Testis (tissue), 3 donors: ENCODE results near the gene POMT2. TPM values are rescaled to one million over a fixed set of nuclear protein-coding genes. Genes with fewer than 3 reads are reported as not detected.

Experiments used
- DNase-seq: peaks from one replicate; pipeline ENCODE4 v3.0.0-alpha.2; 2019
- H3K27ac ChIP-seq, 2 donors: fragments of 200-600 bp; sonication (generic); one replicate each; pipeline ENCODE4 v1.5.1; 2019
- H3K27me3 ChIP-seq: fragments of 200-600 bp; sonication (generic); one replicate; pipeline ENCODE4 v1.5.1; 2019
- H3K36me3 ChIP-seq: fragments of 200-600 bp; sonication (generic); one replicate; pipeline ENCODE4 v1.5.1; 2017; ENCODE audit warnings: low read depth; ENCODE audit errors: missing control alignments
- H3K4me1 ChIP-seq: fragments of 200-600 bp; sonication (generic); one replicate; pipeline ENCODE4 v1.5.1; 2019
- H3K4me3 ChIP-seq, 2 donors: fragments of 200-600 bp; sonication (generic); one replicate each; pipeline ENCODE4 v1.5.1; 2017 to 2019
- H3K9me3 ChIP-seq: fragments of 200-600 bp; sonication (generic); one replicate; pipeline ENCODE4 v1.5.1; 2017
- CTCF ChIP-seq, 3 experiments: fragments of 450-650 bp in 2 of 3; fragments of 200-600 bp in 1 of 3; sonication (generic) in 1 of 3; IDR thresholded peaks; one replicate each; pipeline ENCODE4 v1.5.1; 2016 to 2019; ENCODE audit warnings: antibody characterized with exemption in 3 of 3, mild to moderate bottlenecking in 2 of 3, moderate library complexity in 1 of 3
- POLR2A ChIP-seq: fragments of 450-650 bp; IDR thresholded peaks from one replicate; pipeline ENCODE4 v1.6.1; 2017; ENCODE audit warnings: antibody characterized with exemption, mild to moderate bottlenecking, moderate library complexity
- WGBS, 2 donors: methylation state at CpG; one replicate each; pipeline ENCODE4 v1.1.5; 2018; 5-methylcytosine and 5-hydroxymethylcytosine counted together
- intact Hi-C: fragments of 100-400 bp; cut with DNase I; formaldehyde crosslinking; loops from one replicate; pipeline ENCODE4 v1.15.1; 2023; ENCODE audit warnings: low total_unique reads
- polyA plus RNA-seq: library from polyadenylated mRNA; stranded (reverse); fragments of 350-450 nt; fragmentation: Illumina TruSeq; extraction: RNeasy Lipid Tissue Mini Kit (QIAGEN cat#74804); gene quantifications from one replicate; pipeline ENCODE4 v1.2.3, GENCODE V29; 2014; ENCODE audit warnings: low read depth, low replicate concordance; ENCODE audit not compliant: insufficient read depth
- total RNA-seq, 2 donors: library from RNA; depleted of rRNA; stranded (reverse); fragments of >200 nt; gene quantifications; one replicate each; pipeline ENCODE4 v1.2.3, GENCODE V29; 2016

POMT2 gene
- total and polyA plus RNA-seq, 3 donors from 2014 or later, result 108 to 162 (median 127) TPM

DNA sequence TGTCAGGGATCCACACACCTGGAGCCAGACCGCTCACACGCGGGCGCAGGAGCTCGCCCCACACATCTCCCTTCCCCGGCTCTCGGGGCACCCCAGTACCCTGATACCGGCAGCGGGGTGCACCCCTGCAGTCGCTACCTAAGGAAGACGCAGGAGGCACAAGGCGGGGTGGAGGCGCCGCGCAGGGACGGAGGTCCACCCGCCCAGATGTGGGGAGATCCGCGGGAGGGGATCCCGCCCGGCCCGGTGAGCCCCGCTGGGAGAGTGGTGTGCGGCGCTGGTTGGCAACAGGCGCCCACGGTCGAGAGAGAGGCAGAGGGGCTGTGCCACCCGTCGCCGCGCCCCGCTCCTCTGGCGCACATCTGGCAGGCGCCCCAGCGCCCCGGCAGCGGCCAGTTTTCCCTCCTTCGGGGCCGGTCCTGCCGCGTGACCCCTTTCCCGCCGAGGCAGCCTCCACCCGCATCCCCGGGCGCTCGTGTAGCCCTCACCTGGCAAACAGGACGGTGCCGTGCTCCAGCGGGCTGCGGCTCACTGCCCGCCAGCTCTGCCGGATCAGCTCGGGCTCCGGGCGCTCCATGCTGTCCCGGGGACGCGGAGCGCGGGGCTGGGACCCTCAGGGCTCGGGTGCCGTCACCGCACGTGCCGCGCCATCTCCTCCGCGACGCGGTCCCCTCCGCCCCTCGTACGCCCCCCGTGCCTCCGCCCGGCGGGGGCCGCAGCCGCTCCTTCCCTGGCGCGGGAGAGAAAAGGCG, 50.1 kb downstream of the POMT2 start:
- TF ChIP-seq POLR2A (no peak), CTCF (IDR thresholded peaks at IDR 0.05) (no peak)
- intact Hi-C loops, result no loop called here
- Histone ChIP-seq H3K4me1 (no peaks in the 10 kb centered on the region), H3K9me3 (no peaks in the 10 kb centered on the region), H3K4me3 (peak overlapping the region; percentile 15 to 35), H3K27me3 (no peaks in the 10 kb centered on the region), H3K27ac (no peak overlapping the region), H3K36me3 (no peaks in the 10 kb centered on the region)
- 0% methylated on average over 21 of the region's 84 CpGs; no CpG with 5 or more reads in 1 of the 2 donors for WGBS, 2 donors
- no peak for DNase-seq

- Histone ChIP-seq H3K27me3 (no peaks in the 10 kb centered on the region), H3K36me3 (no peaks in the 10 kb centered on the region), H3K9me3 (no peaks in the 10 kb centered on the region), H3K4me3 (no peak overlapping the region), H3K27ac (no peak overlapping the region), H3K4me1 (no peaks in the 10 kb centered on the region)
- WGBS, 2 donors, result 50 to 65% methylated on average over 6 to 8 of the region's 8 CpGs
- no peak for DNase-seq
- intact Hi-C loops, result no loop called here
- TF ChIP-seq POLR2A, result no peak
- TF ChIP-seq CTCF (IDR thresholded peaks at IDR 0.05), result no peak
These were observed 51.6 kb downstream of the POMT2 start for GRCh38 chr14:77268989-77269600.

DNA sequence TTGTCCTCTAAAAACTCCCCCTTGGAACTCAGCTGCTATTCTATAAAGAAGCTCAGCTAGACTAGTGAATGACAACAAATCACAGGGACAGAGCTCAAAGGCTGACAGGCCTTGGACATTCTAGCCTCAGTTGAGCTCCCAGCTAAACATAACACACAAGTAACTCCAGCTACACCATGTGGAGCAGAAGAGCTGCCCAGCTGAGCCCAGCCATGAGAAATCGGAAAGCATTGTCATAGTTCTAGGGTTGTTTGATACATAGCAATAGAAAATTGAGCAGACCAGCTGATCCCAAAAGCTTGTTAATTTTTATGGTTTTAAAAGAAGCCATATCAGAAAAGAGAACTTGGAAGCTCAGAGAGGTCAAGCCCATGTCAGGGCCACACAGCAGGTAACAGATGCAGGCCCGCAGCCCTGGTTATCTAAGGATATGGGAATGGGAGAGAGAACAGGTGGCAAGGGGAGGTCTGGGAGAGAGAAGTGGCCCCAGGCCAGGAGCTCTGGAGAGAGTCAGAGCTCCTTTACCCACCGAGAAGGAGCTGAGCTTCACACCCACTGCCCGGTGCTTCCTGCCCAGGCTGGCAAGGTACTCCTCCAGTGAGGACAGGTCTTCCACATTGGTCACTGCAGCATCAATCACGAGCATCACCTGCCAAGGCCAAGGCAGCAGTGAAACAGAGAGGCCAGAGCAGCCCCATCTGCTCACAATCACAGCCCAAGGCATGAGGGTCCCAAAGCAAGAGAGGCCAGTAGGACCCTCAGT, 52.6 kb downstream of the POMT2 start:
- WGBS, 2 donors, result 91 to 92% methylated on average over 4 to 5 of the region's 5 CpGs
- TF ChIP-seq POLR2A (no peak), CTCF (IDR thresholded peaks at IDR 0.05) (no peak)
- no peak overlapping the region for H3K4me3 ChIP-seq
- no peaks in the 10 kb centered on the region for H3K4me1 ChIP-seq
- no peaks in the 10 kb centered on the region for H3K36me3 ChIP-seq
- H3K9me3 ChIP-seq, result no peaks in the 10 kb centered on the region
- DNase-seq, result no peak
- intact Hi-C loops, result no loop called here
- no peaks in the 10 kb centered on the region for H3K27me3 ChIP-seq
- H3K27ac ChIP-seq, result no peak overlapping the region

GRCh38 chr14:77266336-77266735, 54.3 kb downstream of the POMT2 start:
- no peaks in the 10 kb centered on the region for H3K9me3 ChIP-seq
- intact Hi-C loops, result no loop called here
- no peaks in the 10 kb centered on the region for H3K4me1 ChIP-seq
- H3K27ac ChIP-seq, result no peak overlapping the region
- no peak overlapping the region for H3K4me3 ChIP-seq
- no peaks in the 10 kb centered on the region for H3K36me3 ChIP-seq
- no peaks in the 10 kb centered on the region for H3K27me3 ChIP-seq
- TF ChIP-seq POLR2A, result no peak
- no peak for TF ChIP-seq CTCF (IDR thresholded peaks at IDR 0.05)
- WGBS, 2 donors, result 93% methylated on average over 8 of the region's 8 CpGs
- no peak for DNase-seq
